ENCODE data around the gene SUB1.

DNA sequence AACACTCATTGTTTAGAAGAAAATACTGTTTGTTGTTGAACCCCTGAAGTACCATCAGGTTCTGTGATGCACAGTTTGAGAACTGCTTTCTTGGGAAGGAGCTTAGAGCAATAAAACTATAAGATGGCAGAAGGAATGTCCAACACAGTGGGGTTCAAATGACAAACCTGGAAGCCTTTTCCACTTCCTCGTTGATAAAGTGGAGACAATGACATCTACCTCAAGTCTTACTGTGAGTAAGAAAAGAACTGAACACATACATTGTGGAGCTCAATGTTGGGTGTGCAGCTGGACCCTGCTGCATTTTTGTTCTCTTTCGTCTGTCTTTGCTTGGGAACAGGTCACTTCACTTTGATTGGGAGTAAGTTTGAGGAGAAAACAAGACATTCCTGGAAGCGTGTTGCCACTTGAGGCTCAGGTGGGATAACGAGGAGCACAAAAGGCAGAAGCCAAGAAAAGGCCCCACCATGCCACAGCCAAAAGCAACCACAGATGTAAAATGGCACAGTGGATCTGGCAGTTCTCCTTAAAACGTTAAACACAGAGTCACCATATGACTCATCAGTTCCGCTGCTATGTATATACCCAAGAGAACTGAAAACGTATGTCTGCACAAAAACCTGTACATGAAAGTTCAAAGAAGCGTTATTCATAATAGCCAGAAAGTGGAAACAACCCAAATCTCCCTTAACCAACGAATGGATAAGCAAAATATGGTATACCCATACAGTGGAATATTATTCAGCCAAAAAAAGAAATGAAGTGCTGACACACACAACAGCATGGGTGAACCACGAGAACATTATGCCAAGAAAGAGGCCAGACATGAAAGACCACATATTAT, 42.9 kb upstream of the SUB1 start:
- no peak for TF ChIP-seq EZH2 (IDR thresholded peaks at IDR 0.05; ENCODE audit: borderline replicate concordance, low read length)
- TF ChIP-seq, protein P1, sequence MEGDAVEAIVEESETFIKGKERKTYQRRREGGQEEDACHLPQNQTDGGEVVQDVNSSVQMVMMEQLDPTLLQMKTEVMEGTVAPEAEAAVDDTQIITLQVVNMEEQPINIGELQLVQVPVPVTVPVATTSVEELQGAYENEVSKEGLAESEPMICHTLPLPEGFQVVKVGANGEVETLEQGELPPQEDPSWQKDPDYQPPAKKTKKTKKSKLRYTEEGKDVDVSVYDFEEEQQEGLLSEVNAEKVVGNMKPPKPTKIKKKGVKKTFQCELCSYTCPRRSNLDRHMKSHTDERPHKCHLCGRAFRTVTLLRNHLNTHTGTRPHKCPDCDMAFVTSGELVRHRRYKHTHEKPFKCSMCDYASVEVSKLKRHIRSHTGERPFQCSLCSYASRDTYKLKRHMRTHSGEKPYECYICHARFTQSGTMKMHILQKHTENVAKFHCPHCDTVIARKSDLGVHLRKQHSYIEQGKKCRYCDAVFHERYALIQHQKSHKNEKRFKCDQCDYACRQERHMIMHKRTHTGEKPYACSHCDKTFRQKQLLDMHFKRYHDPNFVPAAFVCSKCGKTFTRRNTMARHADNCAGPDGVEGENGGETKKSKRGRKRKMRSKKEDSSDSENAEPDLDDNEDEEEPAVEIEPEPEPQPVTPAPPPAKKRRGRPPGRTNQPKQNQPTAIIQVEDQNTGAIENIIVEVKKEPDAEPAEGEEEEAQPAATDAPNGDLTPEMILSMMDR (IDR thresholded peaks at IDR 0.05; ENCODE audit: low read length) = no peak

Measured in OCI-LY1 (cell line).